ENCODE measurements around the gene ANO3. TPM values are rescaled to one million over a fixed set of nuclear protein-coding genes. Genes with fewer than 3 reads are reported as not detected.
"Not testable (repeated sequence)": the region's sequence is repeated elsewhere in the genome, so short reads cannot be mapped to it uniquely, and the experiment has no call there.

ANO3 gene
- not detected for total RNA-seq

- Histone ChIP-seq H3K27me3 (ENCODE audit: insufficient read depth, low read length) (peaks cover 13% of the 10 kb centered on the region), H3K4me1 (ENCODE audit: insufficient read depth, low read length) (no peaks in the 10 kb centered on the region)
Observed at GRCh38 chr11:26331911-26332571, at the start of gene ANO3. Gene ANO3, plus strand, starts transcription at chr11:26332130. Its CDS starts 146 bp downstream, at chr11:26332276.

GRCh38 chr11:26283852-26284408 lies 48.0 kb upstream of the ANO3 start:
- H3K27me3 ChIP-seq (ENCODE audit: insufficient read depth, low read length): no peaks in the 10 kb centered on the region
- H3K9me3 ChIP-seq (ENCODE audit: low read depth, low read length): no peaks in the 10 kb centered on the region
- H3K4me3 ChIP-seq (ENCODE audit: low read length): no peak overlapping the region
- H3K4me1 ChIP-seq (ENCODE audit: insufficient read depth, low read length): no peaks in the 10 kb centered on the region

More at GRCh38 chr11:26331911-26332571, at the start of gene ANO3:
- H3K9me3 ChIP-seq (ENCODE audit: low read depth, low read length): no peaks in the 10 kb centered on the region
- H3K4me3 ChIP-seq (ENCODE audit: low read length): no peak within 1 kb of the TSS

GRCh38 chr11:26285608-26286007 lies 46.3 kb upstream of the ANO3 start:
- Histone ChIP-seq H3K9me3 (ENCODE audit: low read depth, low read length) (no peaks in the 10 kb centered on the region), H3K4me3 (ENCODE audit: low read length) (no peak overlapping the region), H3K27me3 (ENCODE audit: insufficient read depth, low read length) (no peaks in the 10 kb centered on the region), H3K4me1 (ENCODE audit: insufficient read depth, low read length) (no peaks in the 10 kb centered on the region)

- Histone ChIP-seq H3K4me3 (ENCODE audit: low read length) (no peak overlapping the region), H3K4me1 (ENCODE audit: insufficient read depth, low read length) (no peaks in the 10 kb centered on the region), H3K9me3 (ENCODE audit: low read depth, low read length) (no peaks in the 10 kb centered on the region), H3K27me3 (ENCODE audit: insufficient read depth, low read length) (no peaks in the 10 kb centered on the region)
Observed at GRCh38 chr11:26286472-26287066, 45.4 kb upstream of the ANO3 start.

- no peaks in the 10 kb centered on the region for H3K9me3 ChIP-seq (ENCODE audit: low read depth, low read length)
- H3K4me3 ChIP-seq (ENCODE audit: low read length): no peak overlapping the region
- no peaks in the 10 kb centered on the region for H3K27me3 ChIP-seq (ENCODE audit: insufficient read depth, low read length)
- no peaks in the 10 kb centered on the region for H3K4me1 ChIP-seq (ENCODE audit: insufficient read depth, low read length)
Observed at GRCh38 chr11:26287067-26287518, 44.8 kb upstream of the ANO3 start.

GRCh38 chr11:26297189-26297975 lies 34.5 kb upstream of the ANO3 start:
- H3K9me3 ChIP-seq (ENCODE audit: low read depth, low read length): no peaks in the 10 kb centered on the region

GRCh38 chr11:26316372-26316771 lies 15.6 kb upstream of the ANO3 start:
- H3K4me1 ChIP-seq (ENCODE audit: insufficient read depth, low read length); H3K9me3 ChIP-seq (ENCODE audit: low read depth, low read length); H3K27me3 ChIP-seq (ENCODE audit: insufficient read depth, low read length); H3K4me3 ChIP-seq (ENCODE audit: low read length): not testable (repeated sequence)

More at GRCh38 chr11:26297189-26297975, 34.5 kb upstream of the ANO3 start:
- Histone ChIP-seq H3K27me3 (ENCODE audit: insufficient read depth, low read length) (no peaks in the 10 kb centered on the region), H3K4me1 (ENCODE audit: insufficient read depth, low read length) (no peaks in the 10 kb centered on the region), H3K4me3 (ENCODE audit: low read length) (no peak overlapping the region)

- Histone ChIP-seq H3K4me3 (ENCODE audit: low read length) (no peak overlapping the region), H3K27me3 (ENCODE audit: insufficient read depth, low read length) (no peaks in the 10 kb centered on the region), H3K9me3 (ENCODE audit: low read depth, low read length) (no peaks in the 10 kb centered on the region), H3K4me1 (ENCODE audit: insufficient read depth, low read length) (no peaks in the 10 kb centered on the region)
Observed at GRCh38 chr11:26319906-26320305, 12.0 kb upstream of the ANO3 start.

- Histone ChIP-seq H3K4me3 (ENCODE audit: low read length) (no peak overlapping the region), H3K9me3 (ENCODE audit: low read depth, low read length) (no peaks in the 10 kb centered on the region), H3K27me3 (ENCODE audit: insufficient read depth, low read length) (no peaks in the 10 kb centered on the region), H3K4me1 (ENCODE audit: insufficient read depth, low read length) (no peaks in the 10 kb centered on the region)
Observed at GRCh38 chr11:26321516-26321915, 10.4 kb upstream of the ANO3 start.

- H3K4me1 ChIP-seq (ENCODE audit: insufficient read depth, low read length): no peaks in the 10 kb centered on the region
- no peaks in the 10 kb centered on the region for H3K9me3 ChIP-seq (ENCODE audit: low read depth, low read length)
- H3K27me3 ChIP-seq (ENCODE audit: insufficient read depth, low read length): no peaks in the 10 kb centered on the region
- H3K4me3 ChIP-seq (ENCODE audit: low read length): no peak overlapping the region
Observed at GRCh38 chr11:26322335-26323067, 9.4 kb upstream of the ANO3 start.

GRCh38 chr11:26323837-26324236 lies 8.1 kb upstream of the ANO3 start:
- Histone ChIP-seq H3K27me3 (ENCODE audit: insufficient read depth, low read length) (no peaks in the 10 kb centered on the region), H3K4me3 (ENCODE audit: low read length) (no peak overlapping the region), H3K4me1 (ENCODE audit: insufficient read depth, low read length) (no peaks in the 10 kb centered on the region), H3K9me3 (ENCODE audit: low read depth, low read length) (no peaks in the 10 kb centered on the region)

- H3K4me3 ChIP-seq (ENCODE audit: low read length): no peak overlapping the region
- H3K9me3 ChIP-seq (ENCODE audit: low read depth, low read length): no peaks in the 10 kb centered on the region
- no peaks in the 10 kb centered on the region for H3K4me1 ChIP-seq (ENCODE audit: insufficient read depth, low read length)
- H3K27me3 ChIP-seq (ENCODE audit: insufficient read depth, low read length): no peaks in the 10 kb centered on the region
Observed at GRCh38 chr11:26324270-26324669, 7.7 kb upstream of the ANO3 start.

- Histone ChIP-seq H3K4me3 (ENCODE audit: low read length) (no peak overlapping the region), H3K4me1 (ENCODE audit: insufficient read depth, low read length) (no peaks in the 10 kb centered on the region), H3K9me3 (ENCODE audit: low read depth, low read length) (no peaks in the 10 kb centered on the region), H3K27me3 (ENCODE audit: insufficient read depth, low read length) (peaks cover 4% of the 10 kb centered on the region)
Observed at GRCh38 chr11:26326793-26327400, 5.0 kb upstream of the ANO3 start.

GRCh38 chr11:26329206-26329605 lies 2.7 kb upstream of the ANO3 start:
- Histone ChIP-seq H3K27me3 (ENCODE audit: insufficient read depth, low read length) (peaks cover 13% of the 10 kb centered on the region), H3K4me3 (ENCODE audit: low read length) (no peak overlapping the region), H3K9me3 (ENCODE audit: low read depth, low read length) (no peaks in the 10 kb centered on the region), H3K4me1 (ENCODE audit: insufficient read depth, low read length) (no peaks in the 10 kb centered on the region)

Measured in mononuclear cell (primary cell).